Measurements from ENCODE around the gene ZCCHC14. TPM values are rescaled to one million over a fixed set of nuclear protein-coding genes. Genes with fewer than 3 reads are reported as not detected.

The ZCCHC14 gene
- total RNA-seq, 1 experiment from 2014 or later: 6.0 TPM

DNA sequence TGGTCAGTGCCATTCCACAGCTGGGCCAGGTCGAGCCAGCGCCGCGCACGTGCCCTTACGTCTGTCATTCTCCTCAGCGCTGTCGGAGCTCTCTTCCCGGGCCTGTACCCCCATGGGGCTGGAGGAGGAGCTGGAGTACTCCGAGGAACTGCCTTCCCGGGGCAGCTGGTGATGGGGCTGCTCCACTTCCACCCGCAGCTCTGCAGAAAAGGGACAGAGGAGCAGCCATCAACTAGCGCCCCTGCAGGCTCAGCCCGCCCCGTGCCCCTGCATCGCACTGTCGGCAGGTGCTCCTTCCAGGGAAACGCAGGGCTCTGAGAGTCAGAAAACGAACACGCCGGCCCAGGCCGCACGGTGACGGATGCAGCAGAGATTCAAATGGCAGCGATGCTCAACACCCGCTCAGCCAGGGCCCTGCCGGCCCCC is 79.8 kb downstream of the ZCCHC14 start:
- no peak for DNase-seq (ENCODE audit: low read depth, low spot score)
- in situ Hi-C loops (cut with HindIII; ENCODE audit: low pct_unique_long_range_greater_than_20kb, low sequenced_read_pairs): no loop called here

- in situ Hi-C loops (cut with HindIII; ENCODE audit: low pct_unique_long_range_greater_than_20kb, low sequenced_read_pairs): no loop called here
- no peak for DNase-seq (ENCODE audit: low read depth, low spot score)
Observed at GRCh38 chr16:87412371-87412995, 80.3 kb downstream of the ZCCHC14 start.

DNA sequence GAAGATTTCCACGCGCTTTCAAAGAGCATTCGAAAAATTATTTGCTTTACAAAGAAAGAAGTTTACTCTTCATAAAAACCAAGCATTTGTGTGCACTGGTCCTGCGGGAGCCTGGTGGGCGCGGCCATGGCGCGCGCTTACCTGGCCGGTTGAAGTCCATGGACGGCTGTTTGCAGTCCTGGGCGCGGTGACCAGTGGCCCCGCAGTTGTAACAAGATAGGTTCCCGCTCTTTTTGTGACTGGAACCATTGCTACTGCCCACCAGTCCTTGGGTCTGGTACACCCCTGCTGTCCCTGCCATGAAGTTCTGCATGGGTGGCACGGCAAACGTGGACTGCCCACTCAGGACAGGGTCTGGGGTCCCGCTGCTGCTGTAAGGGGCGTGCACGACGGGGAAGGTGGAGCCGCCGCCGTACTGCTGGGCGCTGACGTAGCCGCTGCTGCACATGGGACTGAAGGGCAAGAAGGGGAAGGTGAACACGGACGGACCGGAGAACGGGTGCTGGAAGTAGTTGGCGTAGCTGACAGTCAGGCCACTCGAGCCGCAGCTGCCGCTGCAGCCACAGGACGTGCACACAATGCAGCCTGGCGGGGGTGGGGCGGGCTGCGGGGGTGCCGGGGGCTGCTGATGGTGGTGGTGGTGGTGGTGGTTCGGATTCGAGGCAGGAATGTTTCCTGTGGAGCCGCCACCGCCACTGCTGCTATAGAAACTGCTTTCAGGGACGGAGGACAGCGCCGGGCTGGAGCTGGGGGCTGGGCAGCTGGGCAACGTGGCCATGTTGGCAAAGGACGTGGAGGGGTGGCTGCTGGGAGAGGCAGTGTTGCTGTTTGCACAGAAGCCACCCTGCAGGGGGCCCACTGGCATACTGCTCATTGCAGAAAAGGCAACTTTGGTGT is 81.2 kb downstream of the ZCCHC14 start:
- DNase-seq (ENCODE audit: low read depth, low spot score): no peak
- in situ Hi-C loops (cut with HindIII; ENCODE audit: low pct_unique_long_range_greater_than_20kb, low sequenced_read_pairs): no loop called here

DNA sequence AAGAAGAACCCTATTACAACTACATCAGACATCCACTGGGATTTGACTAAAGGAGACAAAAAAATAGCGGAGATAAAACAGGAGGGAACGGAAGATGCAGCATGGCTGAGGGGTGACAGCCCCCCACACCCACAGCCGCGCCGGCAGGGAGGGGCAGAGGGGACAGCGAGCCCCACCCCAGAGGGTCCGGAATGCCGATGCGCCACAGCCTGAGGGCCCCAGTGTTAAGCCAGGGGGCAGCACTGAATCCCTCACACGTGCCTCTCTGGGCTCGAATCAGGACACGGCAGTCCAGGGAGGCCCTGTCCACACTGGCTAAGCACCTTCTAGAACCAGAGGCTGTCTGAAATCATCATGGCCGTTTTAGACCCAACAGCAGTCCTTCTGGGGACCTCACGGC is 81.9 kb downstream of the ZCCHC14 start:
- DNase-seq (ENCODE audit: low read depth, low spot score): no peak
- in situ Hi-C loops (cut with HindIII; ENCODE audit: low pct_unique_long_range_greater_than_20kb, low sequenced_read_pairs): no loop called here

DNA sequence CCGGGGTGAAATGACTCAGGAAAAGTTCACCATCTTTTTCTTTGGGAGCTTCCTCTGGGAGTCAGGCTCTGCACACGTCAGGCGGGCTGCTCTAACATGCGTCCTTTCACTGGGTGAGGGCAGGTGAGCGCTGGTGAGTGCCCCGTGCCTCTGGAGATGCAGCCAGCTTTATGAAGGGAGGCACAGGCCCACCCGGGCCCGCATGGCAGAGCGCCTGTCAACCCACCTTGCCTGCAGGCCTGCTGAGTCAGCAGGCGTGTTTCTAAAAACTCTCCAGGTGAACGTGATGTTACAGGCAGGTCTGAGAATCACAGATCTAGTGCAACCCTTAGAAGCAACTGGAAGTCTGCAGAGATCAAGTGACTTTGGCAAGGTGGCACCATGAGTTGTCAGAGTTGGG is 82.3 kb downstream of the ZCCHC14 start:
- DNase-seq (ENCODE audit: low read depth, low spot score): no peak
- in situ Hi-C loops (cut with HindIII; ENCODE audit: low pct_unique_long_range_greater_than_20kb, low sequenced_read_pairs): no loop called here

DNA sequence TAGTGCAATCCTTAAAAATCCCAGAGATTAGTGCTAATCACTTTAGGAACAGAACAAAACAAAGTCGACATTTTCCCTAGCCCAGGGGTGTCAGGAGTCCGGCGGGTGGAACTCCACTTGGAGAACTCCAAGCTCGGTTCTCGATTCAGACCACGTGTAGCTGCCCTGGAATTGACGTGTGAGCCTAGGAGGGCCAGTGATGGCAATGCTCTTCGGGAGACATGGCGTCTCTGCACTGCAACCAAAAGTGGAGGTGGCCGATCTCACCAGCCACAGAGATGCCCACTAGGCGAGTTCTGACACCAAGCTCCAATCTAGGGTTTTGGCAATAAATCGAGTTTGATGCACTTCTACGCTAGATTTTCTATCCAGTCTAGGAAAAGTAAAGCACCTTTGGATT is 83.0 kb downstream of the ZCCHC14 start:
- no peak for DNase-seq (ENCODE audit: low read depth, low spot score)
- in situ Hi-C loops (cut with HindIII; ENCODE audit: low pct_unique_long_range_greater_than_20kb, low sequenced_read_pairs): no loop called here

DNA sequence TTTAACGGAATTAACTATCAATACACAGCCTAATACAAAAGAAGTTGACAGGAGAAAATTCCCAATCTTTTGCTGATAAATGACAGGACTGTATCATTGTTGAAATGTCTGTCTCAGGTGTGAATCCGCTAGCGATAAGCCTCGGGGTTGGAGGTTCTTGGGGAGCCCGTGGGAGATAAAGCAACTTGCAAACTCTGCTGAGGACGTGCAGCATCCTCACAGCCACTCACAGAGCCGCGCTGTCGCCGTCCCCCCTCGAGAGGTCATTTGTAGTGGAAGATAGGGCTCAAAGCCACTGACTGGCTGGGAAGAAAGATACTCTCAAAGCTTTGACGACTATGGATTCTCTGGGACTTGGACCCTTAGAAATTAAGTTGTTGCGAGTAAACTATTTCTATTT is 83.7 kb downstream of the ZCCHC14 start:
- no peak for DNase-seq (ENCODE audit: low read depth, low spot score)
- in situ Hi-C loops (cut with HindIII; ENCODE audit: low pct_unique_long_range_greater_than_20kb, low sequenced_read_pairs): no loop called here

GRCh38 chr16:87407511-87408112 is 85.2 kb downstream of the ZCCHC14 start:
- in situ Hi-C loops (cut with HindIII; ENCODE audit: low pct_unique_long_range_greater_than_20kb, low sequenced_read_pairs): no loop called here
- peak; percentile 49 for DNase-seq (ENCODE audit: low read depth, low spot score)

DNA sequence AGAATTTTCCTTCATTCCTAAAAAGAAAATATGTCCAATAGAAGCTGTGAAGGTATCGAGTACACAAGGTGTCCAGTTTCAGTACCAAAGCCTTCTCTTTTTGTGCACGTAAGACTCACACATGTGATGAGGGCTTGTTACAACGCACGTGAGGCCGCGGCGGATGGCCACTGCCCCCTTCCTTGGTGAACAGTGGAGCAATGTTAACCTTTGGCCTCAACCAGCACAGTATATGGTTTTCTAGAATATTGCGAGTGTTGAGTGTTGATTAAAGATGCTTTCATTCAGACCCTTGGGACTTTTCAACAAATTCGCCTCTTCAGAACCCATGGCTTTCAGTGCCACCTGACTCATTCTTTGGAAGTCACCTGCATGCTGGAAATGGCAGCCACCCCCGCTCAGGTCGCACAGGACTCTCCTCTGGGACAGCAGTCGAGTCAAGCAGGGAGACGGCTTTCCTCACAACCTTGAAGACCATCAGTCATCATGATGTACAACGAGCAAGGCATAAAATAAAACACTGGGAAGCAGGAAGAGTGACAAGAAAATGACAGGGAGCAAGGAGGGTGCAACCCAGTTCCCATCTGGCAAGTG is 86.2 kb downstream of the ZCCHC14 start:
- in situ Hi-C loops (cut with HindIII; ENCODE audit: low pct_unique_long_range_greater_than_20kb, low sequenced_read_pairs): no loop called here
- DNase-seq (ENCODE audit: low read depth, low spot score): no peak

DNA sequence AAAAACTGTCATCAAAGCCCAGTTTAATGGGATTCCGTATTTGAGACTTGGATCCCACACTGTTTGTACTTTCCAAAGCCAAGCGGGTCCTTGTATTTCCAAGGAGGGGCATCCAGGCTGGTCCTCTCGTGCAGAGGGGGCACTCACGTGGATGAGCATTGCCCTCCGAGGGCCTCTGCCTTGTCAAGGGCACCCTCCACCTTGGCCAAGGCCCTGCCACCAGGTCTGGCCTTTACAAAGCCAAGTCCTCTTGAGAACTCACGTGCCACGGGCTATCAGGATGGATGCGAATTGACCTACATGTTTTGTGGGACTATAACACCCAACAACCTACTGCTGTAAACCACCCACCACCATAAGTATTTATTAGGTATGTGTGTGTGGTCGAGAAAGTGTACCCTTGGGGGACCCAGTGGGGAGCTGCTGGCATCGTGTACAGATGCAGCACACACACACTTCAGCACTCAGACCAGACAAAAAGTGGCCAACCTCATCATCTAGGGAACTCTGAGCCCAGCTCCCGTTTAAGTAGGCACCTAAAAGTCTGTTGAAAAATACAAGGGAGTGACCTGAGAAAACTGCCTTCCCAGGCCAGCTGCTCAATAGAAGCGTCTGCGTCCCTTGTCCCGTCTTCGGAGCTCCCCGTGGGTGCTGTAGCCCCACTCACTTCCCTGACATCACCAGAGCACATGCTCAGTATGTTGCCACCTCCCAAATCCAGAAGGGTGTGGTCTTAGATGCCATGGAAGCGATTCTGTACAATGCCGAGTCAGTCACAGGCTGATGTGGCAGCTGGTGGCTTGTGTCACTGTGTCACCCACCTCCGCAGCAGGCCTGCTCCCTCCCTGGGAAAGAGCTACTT is 87.8 kb downstream of the ZCCHC14 start:
- in situ Hi-C loops (cut with HindIII; ENCODE audit: low pct_unique_long_range_greater_than_20kb, low sequenced_read_pairs): no loop called here
- no peak for DNase-seq (ENCODE audit: low read depth, low spot score)

- no peak for DNase-seq (ENCODE audit: low read depth, low spot score)
- in situ Hi-C loops (cut with HindIII; ENCODE audit: low pct_unique_long_range_greater_than_20kb, low sequenced_read_pairs): no loop called here
Observed at GRCh38 chr16:87395181-87395842, 97.5 kb downstream of the ZCCHC14 start.

- DNase-seq (ENCODE audit: low read depth, low spot score): no peak
- in situ Hi-C loops (cut with HindIII; ENCODE audit: low pct_unique_long_range_greater_than_20kb, low sequenced_read_pairs): no loop called here
Observed at GRCh38 chr16:87393680-87394055, 99.2 kb downstream of the ZCCHC14 start.

- DNase-seq (ENCODE audit: low read depth, low spot score): peak; percentile 28
- in situ Hi-C loops (cut with HindIII; ENCODE audit: low pct_unique_long_range_greater_than_20kb, low sequenced_read_pairs): no loop called here
Observed at GRCh38 chr16:87392821-87393679, 99.8 kb downstream of the ZCCHC14 start.

DNA sequence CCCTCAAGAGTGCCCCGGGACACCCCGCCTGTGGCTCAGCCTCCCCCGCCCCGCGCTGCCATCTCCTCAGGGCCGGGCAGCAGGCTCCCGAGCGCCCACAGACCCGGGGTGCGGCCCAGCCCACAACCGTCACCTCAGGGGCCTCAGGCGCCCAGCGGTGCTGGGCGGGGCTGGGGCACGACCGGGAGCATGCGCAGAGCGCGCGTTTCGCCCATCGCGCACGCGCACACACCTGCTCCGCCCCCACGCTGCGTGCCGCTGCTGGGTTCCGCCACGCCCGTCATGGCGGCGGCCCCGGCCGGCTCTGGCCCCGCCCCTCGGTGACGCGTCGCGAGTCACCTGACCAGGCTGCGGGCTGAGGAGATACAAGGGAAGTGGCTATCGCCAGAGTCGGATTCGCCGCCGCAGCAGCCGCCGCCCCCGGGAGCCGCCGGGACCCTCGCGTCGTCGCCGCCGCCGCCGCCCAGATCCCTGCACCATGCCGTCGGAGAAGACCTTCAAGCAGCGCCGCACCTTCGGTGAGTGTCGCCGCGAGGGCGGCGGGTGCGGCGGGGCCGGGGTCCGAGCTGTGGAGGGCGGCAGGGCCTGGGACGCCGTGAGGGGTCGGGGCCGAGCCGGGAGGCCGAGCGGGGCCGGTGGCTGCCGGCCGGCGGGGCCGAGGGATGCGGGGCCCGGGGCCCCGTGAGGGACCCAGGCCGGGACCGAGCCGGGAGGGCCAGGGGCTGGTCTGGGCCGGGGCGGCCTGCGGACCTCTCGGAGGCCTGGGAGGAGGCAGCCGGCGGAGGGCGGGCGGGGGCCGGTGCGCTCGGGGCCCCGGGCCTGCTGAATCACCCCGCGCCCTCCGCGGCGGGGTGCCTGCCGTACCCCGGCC is 100.6 kb downstream of the ZCCHC14 start, which contains the start of gene MAP1LC3B:
TSS of gene MAP1LC3B (plus strand) at position 387 of the 871 bp plus-strand sequence. CDS start at position 479, 92 bp downstream.
- in situ Hi-C loops (cut with HindIII; ENCODE audit: low pct_unique_long_range_greater_than_20kb, low sequenced_read_pairs): no loop called here
- DNase-seq (ENCODE audit: low read depth, low spot score): peak; percentile 93

- in situ Hi-C loops (cut with HindIII; ENCODE audit: low pct_unique_long_range_greater_than_20kb, low sequenced_read_pairs): no loop called here
Observed at GRCh38 chr16:87391324-87391949, 101.4 kb downstream of the ZCCHC14 start.

More at GRCh38 chr16:87391324-87391949, 101.4 kb downstream of the ZCCHC14 start:
- DNase-seq (ENCODE audit: low read depth, low spot score): no peak

All from SK-MEL-5 (cell line).